ENCODE measurements around the gene C10orf143.

DNA sequence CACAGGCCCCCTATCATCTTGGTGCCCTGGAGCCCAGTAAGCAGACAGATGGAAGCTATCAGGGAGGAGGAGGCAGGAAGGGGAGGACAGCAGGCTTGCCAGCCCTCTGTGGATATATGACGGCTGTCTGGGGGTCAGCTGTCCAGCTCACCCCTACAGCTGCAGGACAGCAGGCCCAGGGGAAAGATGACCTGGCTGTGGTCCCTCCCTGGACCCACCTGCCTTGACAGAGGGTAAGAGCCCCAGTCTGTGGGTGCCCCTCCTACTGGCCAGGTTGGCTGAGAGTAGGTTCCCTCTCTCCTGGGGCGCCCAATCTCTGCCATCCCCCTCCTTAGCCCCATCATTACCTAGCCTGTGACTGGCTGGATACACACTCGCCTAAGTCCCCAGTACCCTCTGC is 62.5 kb downstream of the C10orf143 start:
- TF ChIP-seq, protein P1, sequence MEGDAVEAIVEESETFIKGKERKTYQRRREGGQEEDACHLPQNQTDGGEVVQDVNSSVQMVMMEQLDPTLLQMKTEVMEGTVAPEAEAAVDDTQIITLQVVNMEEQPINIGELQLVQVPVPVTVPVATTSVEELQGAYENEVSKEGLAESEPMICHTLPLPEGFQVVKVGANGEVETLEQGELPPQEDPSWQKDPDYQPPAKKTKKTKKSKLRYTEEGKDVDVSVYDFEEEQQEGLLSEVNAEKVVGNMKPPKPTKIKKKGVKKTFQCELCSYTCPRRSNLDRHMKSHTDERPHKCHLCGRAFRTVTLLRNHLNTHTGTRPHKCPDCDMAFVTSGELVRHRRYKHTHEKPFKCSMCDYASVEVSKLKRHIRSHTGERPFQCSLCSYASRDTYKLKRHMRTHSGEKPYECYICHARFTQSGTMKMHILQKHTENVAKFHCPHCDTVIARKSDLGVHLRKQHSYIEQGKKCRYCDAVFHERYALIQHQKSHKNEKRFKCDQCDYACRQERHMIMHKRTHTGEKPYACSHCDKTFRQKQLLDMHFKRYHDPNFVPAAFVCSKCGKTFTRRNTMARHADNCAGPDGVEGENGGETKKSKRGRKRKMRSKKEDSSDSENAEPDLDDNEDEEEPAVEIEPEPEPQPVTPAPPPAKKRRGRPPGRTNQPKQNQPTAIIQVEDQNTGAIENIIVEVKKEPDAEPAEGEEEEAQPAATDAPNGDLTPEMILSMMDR (IDR thresholded peaks at IDR 0.05; ENCODE audit: low read depth, low read length), result no peak
- no peak for TF ChIP-seq EZH2phosphoT487 (IDR thresholded peaks at IDR 0.05; ENCODE audit: low read depth)
